Pulmonary artery endothelial cell (primary cell): Measurements from ENCODE around the gene LRRN4. TPM values are rescaled to one million over a fixed set of nuclear protein-coding genes. Genes with fewer than 3 reads are reported as not detected.

ENCODE experiments used
- total RNA-seq: library from RNA; depleted of rRNA; stranded (reverse); fragments of >200 nt; gene quantifications from 2 replicates; pipeline ENCODE4 v1.2.3, GENCODE V29; 2014

The LRRN4 gene
- total RNA-seq, 1 donor from 2014 or later = not detected

Other genes starting within 250 kb of the LRRN4 start
- not detected in 2 replicates for gene CHGB, start 142.6 kb downstream of the LRRN4 start, total RNA-seq
- gene TRMT6, start 103.5 kb downstream of the LRRN4 start, total RNA-seq = 9.1 and 9.7 TPM in 2 replicates
- gene MCM8, start 103.4 kb downstream of the LRRN4 start, total RNA-seq = 9.1 and 20.8 TPM in 2 replicates
- 57.8 and 63.3 TPM in 2 replicates for gene CRLS1, start 47.9 kb downstream of the LRRN4 start, total RNA-seq
- 1.1 and 2.2 TPM in 2 replicates for gene FERMT1, start 69.0 kb upstream of the LRRN4 start, total RNA-seq